ENCODE measurements around the gene VARS2. TPM values are rescaled to one million over a fixed set of nuclear protein-coding genes. Genes with fewer than 3 reads are reported as not detected.

The VARS2 gene
- total and polyA plus RNA-seq, 9 of the 15 experiments (the other 6 are each of a cell fraction or from before 2014, with no cell fraction given), result 1.6 to 53.6 (median 29.9) TPM

DNA sequence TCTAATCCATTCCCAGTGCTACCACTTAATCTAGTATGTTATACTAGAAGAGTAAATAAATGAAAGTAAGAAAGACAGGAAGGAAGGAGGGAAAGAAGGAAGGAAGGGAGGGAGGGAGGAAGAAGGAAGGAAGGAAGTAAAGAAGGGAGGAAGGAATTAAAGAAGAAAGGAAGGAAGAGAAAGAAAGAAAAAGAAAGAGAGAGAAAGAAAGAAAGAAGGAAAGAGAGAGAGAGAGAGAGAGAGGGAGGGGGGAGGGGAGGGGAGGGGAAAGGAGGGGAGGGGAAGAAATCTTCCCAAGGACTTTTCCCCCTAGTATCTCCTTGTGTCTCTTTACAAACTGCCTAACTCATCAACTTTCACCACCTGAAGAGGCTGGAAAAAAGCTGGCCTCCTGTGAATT is 48.7 kb downstream of the VARS2 start:
- Histone ChIP-seq H3K4me1 (replicated peaks in 1 of 2; ENCODE audit: control insufficient read depth in 2 of 2, insufficient read depth in 2 of 2, low read length in 2 of 2) (no peaks in the 10 kb centered on the region), H3K9ac (ENCODE audit: insufficient read depth in 1 of 2, low read depth in 2 of 2, low read length in 2 of 2) (no peak overlapping the region), H3K36me3 (ENCODE audit: control insufficient read depth, insufficient read depth, low read length) (no peaks in the 10 kb centered on the region), H3K9me3 (replicated peaks; ENCODE audit: control insufficient read depth, insufficient read depth, low read depth, low read length) (no peaks in the 10 kb centered on the region), H2AFZ (ENCODE audit: low read depth, low read length) (no peak overlapping the region), H3K9me1 (ENCODE audit: control insufficient read depth, insufficient read depth, low read length) (no peaks in the 10 kb centered on the region), H3K4me3 (no peak overlapping the region), H3K27me3 (ENCODE audit: control insufficient read depth in 2 of 2, insufficient read depth in 2 of 2, low read length in 2 of 2) (peaks cover 31 to 57% of the 10 kb centered on the region in 2 experiments; a peak in 3 of 5 replicates), H3K4me2 (ENCODE audit: insufficient read depth, low read length) (no peak overlapping the region), H4K20me1 (replicated peaks; ENCODE audit: control insufficient read depth, insufficient read depth, low read length) (no peaks in the 10 kb centered on the region), H3K79me2 (ENCODE audit: control insufficient read depth, insufficient read depth, low read length) (no peaks in the 10 kb centered on the region), H3K27ac (ENCODE audit: extremely low read depth, low read depth, low read length) (no peak overlapping the region)
- ATAC-seq (no peak), FAIRE-seq (no peak), DNase-seq (ENCODE audit: extremely low read depth in 1 of 4, low spot score in 3 of 4) (no peak)
- CTCF ChIA-PET (ENCODE audit: low intra/inter-chr PET ratio), result interaction anchor here (0.6 kb wide), 1 partner anchor 101 kb away, joined by 3 read pairs; no protein-coding TSS in a partner anchor
- POLR2A ChIA-PET, result interaction anchor here (1.6 kb wide), 1 partner anchor 12 kb away, joined by 5 read pairs; no protein-coding TSS in a partner anchor
- BruUV-seq (replicated peaks), result no TSS peak
- in situ Hi-C loops (cut with MboI), result no loop called here
- intact Hi-C loops (cut with micrococcal nuclease), result no loop called here
- no peak for TF ChIP-seq MCM3 (IDR thresholded peaks at IDR 0.05)
- TF ChIP-seq, protein P1, sequence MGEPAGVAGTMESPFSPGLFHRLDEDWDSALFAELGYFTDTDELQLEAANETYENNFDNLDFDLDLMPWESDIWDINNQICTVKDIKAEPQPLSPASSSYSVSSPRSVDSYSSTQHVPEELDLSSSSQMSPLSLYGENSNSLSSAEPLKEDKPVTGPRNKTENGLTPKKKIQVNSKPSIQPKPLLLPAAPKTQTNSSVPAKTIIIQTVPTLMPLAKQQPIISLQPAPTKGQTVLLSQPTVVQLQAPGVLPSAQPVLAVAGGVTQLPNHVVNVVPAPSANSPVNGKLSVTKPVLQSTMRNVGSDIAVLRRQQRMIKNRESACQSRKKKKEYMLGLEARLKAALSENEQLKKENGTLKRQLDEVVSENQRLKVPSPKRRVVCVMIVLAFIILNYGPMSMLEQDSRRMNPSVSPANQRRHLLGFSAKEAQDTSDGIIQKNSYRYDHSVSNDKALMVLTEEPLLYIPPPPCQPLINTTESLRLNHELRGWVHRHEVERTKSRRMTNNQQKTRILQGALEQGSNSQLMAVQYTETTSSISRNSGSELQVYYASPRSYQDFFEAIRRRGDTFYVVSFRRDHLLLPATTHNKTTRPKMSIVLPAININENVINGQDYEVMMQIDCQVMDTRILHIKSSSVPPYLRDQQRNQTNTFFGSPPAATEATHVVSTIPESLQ (CRISPR knock-in tag; IDR thresholded peaks at IDR 0.05), result no peak
- no peak for TF ChIP-seq SAFB (IDR thresholded peaks at IDR 0.05; ENCODE audit: borderline replicate concordance, low read depth, low read length)
- no peak for TF ChIP-seq GTF2E2 (tag; IDR thresholded peaks at IDR 0.05)
- TF ChIP-seq BCL6 (CRISPR knock-in tag; IDR thresholded peaks at IDR 0.05), result no peak
- no peak for TF ChIP-seq CTBP1 (IDR thresholded peaks at IDR 0.05; ENCODE audit: borderline replicate concordance)
- no peak for TF ChIP-seq ZNF133 (CRISPR knock-in tag; IDR thresholded peaks at IDR 0.05)
- 0 out of 2 replicates have a peak, but pooled peaks have one; percentile 21 for TF ChIP-seq OTX1 (CRISPR knock-in tag; IDR thresholded peaks at IDR 0.05)
- TF ChIP-seq ASH1L (IDR thresholded peaks at IDR 0.05; ENCODE audit: borderline replicate concordance, low read depth, partially characterized antibody), result no peak
- TF ChIP-seq KDM4B (IDR thresholded peaks at IDR 0.05; ENCODE audit: borderline replicate concordance in 2 of 2, low read depth in 1 of 2), result no peak
- TF ChIP-seq ZKSCAN1 (IDR thresholded peaks at IDR 0.05; ENCODE audit: low read depth, low read length), result no peak
- TF ChIP-seq, protein P2, sequence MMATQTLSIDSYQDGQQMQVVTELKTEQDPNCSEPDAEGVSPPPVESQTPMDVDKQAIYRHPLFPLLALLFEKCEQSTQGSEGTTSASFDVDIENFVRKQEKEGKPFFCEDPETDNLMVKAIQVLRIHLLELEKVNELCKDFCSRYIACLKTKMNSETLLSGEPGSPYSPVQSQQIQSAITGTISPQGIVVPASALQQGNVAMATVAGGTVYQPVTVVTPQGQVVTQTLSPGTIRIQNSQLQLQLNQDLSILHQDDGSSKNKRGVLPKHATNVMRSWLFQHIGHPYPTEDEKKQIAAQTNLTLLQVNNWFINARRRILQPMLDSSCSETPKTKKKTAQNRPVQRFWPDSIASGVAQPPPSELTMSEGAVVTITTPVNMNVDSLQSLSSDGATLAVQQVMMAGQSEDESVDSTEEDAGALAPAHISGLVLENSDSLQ (IDR thresholded peaks at IDR 0.05), result no peak
- TF ChIP-seq, protein P3, sequence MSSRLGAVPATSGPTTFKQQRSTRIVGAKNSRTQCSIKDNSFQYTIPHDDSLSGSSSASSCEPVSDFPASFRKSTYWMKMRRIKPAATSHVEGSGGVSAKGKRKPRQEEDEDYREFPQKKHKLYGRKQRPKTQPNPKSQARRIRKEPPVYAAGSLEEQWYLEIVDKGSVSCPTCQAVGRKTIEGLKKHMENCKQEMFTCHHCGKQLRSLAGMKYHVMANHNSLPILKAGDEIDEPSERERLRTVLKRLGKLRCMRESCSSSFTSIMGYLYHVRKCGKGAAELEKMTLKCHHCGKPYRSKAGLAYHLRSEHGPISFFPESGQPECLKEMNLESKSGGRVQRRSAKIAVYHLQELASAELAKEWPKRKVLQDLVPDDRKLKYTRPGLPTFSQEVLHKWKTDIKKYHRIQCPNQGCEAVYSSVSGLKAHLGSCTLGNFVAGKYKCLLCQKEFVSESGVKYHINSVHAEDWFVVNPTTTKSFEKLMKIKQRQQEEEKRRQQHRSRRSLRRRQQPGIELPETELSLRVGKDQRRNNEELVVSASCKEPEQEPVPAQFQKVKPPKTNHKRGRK (tag; IDR thresholded peaks at IDR 0.05), result peak; percentile 91
- TF ChIP-seq, protein P4, sequence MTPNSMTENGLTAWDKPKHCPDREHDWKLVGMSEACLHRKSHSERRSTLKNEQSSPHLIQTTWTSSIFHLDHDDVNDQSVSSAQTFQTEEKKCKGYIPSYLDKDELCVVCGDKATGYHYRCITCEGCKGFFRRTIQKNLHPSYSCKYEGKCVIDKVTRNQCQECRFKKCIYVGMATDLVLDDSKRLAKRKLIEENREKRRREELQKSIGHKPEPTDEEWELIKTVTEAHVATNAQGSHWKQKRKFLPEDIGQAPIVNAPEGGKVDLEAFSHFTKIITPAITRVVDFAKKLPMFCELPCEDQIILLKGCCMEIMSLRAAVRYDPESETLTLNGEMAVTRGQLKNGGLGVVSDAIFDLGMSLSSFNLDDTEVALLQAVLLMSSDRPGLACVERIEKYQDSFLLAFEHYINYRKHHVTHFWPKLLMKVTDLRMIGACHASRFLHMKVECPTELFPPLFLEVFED (CRISPR knock-in tag; conservative IDR thresholded peaks at IDR 0.05), result 0 out of 2 replicates have a peak, but pooled peaks have one; percentile 28
- TF ChIP-seq, protein P5, sequence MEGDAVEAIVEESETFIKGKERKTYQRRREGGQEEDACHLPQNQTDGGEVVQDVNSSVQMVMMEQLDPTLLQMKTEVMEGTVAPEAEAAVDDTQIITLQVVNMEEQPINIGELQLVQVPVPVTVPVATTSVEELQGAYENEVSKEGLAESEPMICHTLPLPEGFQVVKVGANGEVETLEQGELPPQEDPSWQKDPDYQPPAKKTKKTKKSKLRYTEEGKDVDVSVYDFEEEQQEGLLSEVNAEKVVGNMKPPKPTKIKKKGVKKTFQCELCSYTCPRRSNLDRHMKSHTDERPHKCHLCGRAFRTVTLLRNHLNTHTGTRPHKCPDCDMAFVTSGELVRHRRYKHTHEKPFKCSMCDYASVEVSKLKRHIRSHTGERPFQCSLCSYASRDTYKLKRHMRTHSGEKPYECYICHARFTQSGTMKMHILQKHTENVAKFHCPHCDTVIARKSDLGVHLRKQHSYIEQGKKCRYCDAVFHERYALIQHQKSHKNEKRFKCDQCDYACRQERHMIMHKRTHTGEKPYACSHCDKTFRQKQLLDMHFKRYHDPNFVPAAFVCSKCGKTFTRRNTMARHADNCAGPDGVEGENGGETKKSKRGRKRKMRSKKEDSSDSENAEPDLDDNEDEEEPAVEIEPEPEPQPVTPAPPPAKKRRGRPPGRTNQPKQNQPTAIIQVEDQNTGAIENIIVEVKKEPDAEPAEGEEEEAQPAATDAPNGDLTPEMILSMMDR (IDR thresholded peaks at IDR 0.05 in 2 of 3, conservative IDR thresholded peaks at IDR 0.05 in 1 of 3; ENCODE audit: insufficient read depth in 2 of 3, low read depth in 1 of 3, low read length in 3 of 3), result no peak

Data from K562 (cell line).